Stomach (tissue), 9 donors: ENCODE data around the gene KCNK7. TPM values are rescaled to one million over a fixed set of nuclear protein-coding genes. Genes with fewer than 3 reads are reported as not detected.

Experiments used
- DNase-seq, 2 donors: peaks; one replicate each; pipeline versions ENCODE4 v3.0.0 to v3.0.0-alpha.2; 2013 to 2019
- H3K27ac ChIP-seq, 5 donors: fragments of 200-600 bp in 4 of 5; sonication (generic) in 4 of 5; one replicate each; pipeline ENCODE4 v1.5.1; 2013 to 2019; ENCODE audit warnings: mild to moderate bottlenecking in 1 of 5, moderate library complexity in 1 of 5
- H3K27me3 ChIP-seq, 3 donors: fragments of 200-600 bp; sonication (generic); one replicate each; pipeline ENCODE4 v1.5.1; 2017 to 2019; ENCODE audit warnings: mixed run types in 1 of 3
- H3K36me3 ChIP-seq, 4 donors: fragments of 200-600 bp; sonication (generic); 1 replicate in 3 of 4; 2 replicates in 1 of 4; pipeline ENCODE4 v1.5.1; 2016 to 2019
- H3K4me1 ChIP-seq, 4 donors: fragments of 200-600 bp; sonication (generic); one replicate each; pipeline ENCODE4 v1.5.1; 2016 to 2019
- H3K4me3 ChIP-seq, 4 donors: fragments of 200-600 bp; sonication (generic) in 3 of 4; one replicate each; pipeline ENCODE4 v1.5.1; 2016 to 2019; ENCODE audit warnings: mild to moderate bottlenecking in 1 of 4
- H3K9me3 ChIP-seq, 4 donors: fragments of 200-600 bp; sonication (generic); one replicate each; pipeline ENCODE4 v1.5.1; 2016 to 2019
- EP300 ChIP-seq: sonication (generic); formaldehyde crosslinking; IDR thresholded peaks from one replicate; pipeline ENCODE4 v1.6.1; 2017; ENCODE audit warnings: antibody characterized with exemption
- POLR2A ChIP-seq, 4 donors: fragments of 450-650 bp; IDR thresholded peaks; one replicate each; pipeline ENCODE4 v1.6.1; 2016; ENCODE audit warnings: antibody characterized with exemption in 4 of 4, control low read depth in 2 of 4, mild to moderate bottlenecking in 1 of 4, moderate library complexity in 1 of 4
- POLR2AphosphoS5 ChIP-seq, 3 donors: sonication (generic); formaldehyde crosslinking; IDR thresholded peaks; one replicate each; pipeline ENCODE4 v1.6.1; 2016; ENCODE audit warnings: antibody characterized with exemption in 3 of 3
- WGBS, 5 donors: extraction: QIAGEN DNeasy Blood & Tissue Kit in 3 of 5; methylation state at CpG; one replicate each; pipeline versions ENCODE4 v1.1.5 to v1.1.7; 2013 to 2018; 5-methylcytosine and 5-hydroxymethylcytosine counted together
- intact Hi-C: fragments of 100-400 bp; cut with DNase I; formaldehyde crosslinking; loops from one replicate; pipeline ENCODE4 v1.15.1; 2023; ENCODE audit warnings: low total_unique reads
- polyA plus RNA-seq, 3 donors: library from polyadenylated mRNA; stranded (reverse); fragments of 200-250 nt; gene quantifications; one replicate each; pipeline ENCODE4 v1.2.3, GENCODE V29; 2013
- total RNA-seq, 5 donors: library from RNA; depleted of rRNA; stranded (reverse); fragments of >200 nt; gene quantifications; one replicate each; pipeline versions ENCODE4 v1.1.0 to v1.2.3, GENCODE V29; 2014 to 2016
- TF ChIP-seq, protein P1 (sequence below), 7 experiments: fragments of 450-650 bp in 4 of 7; fragments of 200-600 bp in 3 of 7; sonication (generic) in 3 of 7; IDR thresholded peaks; one replicate each; pipeline ENCODE4 v1.5.1; 2016 to 2019; ENCODE audit warnings: antibody characterized with exemption in 7 of 7, control low read depth in 2 of 7, mild to moderate bottlenecking in 1 of 7
- donor health status: healthy with polysubstance abuse.
- donor health status: Bipolar disorder and iron deficiency.
- donor health status: healthy.

The KCNK7 gene
- total and polyA plus RNA-seq, 8 donors: 0.58 to 5.8 (median 3.0) TPM; not detected in 4

- DNase-seq: no peak
- Histone ChIP-seq H3K9me3 (no peaks in the 10 kb centered on the region), H3K4me3 (no peak overlapping the region), H3K27ac (peak overlapping the region in 4 of 5 donors; percentile 4 to 96 (median 57)), H3K27me3 (peaks cover 0 to 8% (median 0%) of the 10 kb centered on the region in 3 donors), H3K4me1 (peaks cover 35 to 80% (median 74%) of the 10 kb centered on the region in 4 donors), H3K36me3 (peaks cover 0 to 39% (median 24%) of the 10 kb centered on the region in 4 donors)
- TF ChIP-seq POLR2AphosphoS5 (IDR thresholded peaks at IDR 0.05) (no peak), EP300 (no peak), POLR2A (IDR thresholded peaks at IDR 0.05) (no peak)
- TF ChIP-seq, protein P1, sequence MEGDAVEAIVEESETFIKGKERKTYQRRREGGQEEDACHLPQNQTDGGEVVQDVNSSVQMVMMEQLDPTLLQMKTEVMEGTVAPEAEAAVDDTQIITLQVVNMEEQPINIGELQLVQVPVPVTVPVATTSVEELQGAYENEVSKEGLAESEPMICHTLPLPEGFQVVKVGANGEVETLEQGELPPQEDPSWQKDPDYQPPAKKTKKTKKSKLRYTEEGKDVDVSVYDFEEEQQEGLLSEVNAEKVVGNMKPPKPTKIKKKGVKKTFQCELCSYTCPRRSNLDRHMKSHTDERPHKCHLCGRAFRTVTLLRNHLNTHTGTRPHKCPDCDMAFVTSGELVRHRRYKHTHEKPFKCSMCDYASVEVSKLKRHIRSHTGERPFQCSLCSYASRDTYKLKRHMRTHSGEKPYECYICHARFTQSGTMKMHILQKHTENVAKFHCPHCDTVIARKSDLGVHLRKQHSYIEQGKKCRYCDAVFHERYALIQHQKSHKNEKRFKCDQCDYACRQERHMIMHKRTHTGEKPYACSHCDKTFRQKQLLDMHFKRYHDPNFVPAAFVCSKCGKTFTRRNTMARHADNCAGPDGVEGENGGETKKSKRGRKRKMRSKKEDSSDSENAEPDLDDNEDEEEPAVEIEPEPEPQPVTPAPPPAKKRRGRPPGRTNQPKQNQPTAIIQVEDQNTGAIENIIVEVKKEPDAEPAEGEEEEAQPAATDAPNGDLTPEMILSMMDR (IDR thresholded peaks at IDR 0.05): no peak
- intact Hi-C loops: no loop called here
- WGBS, 5 donors: 80 to 88% (median 85%) methylated on average over 13 to 27 of the region's 27 CpGs
Observed at GRCh38 chr11:65554057-65554818, 41.4 kb downstream of the KCNK7 start.

GRCh38 chr11:65553301-65554001 lies 42.1 kb downstream of the KCNK7 start:
- peak overlapping the region in 4 of 5 donors; percentile 4 to 96 (median 26) for H3K27ac ChIP-seq

GRCh38 chr11:65552388-65552951 lies 43.1 kb downstream of the KCNK7 start:
- intact Hi-C loops: no loop called here
- H3K36me3 ChIP-seq: peaks cover 0 to 57% (median 33%) of the 10 kb centered on the region in 4 donors
- no peaks in the 10 kb centered on the region for H3K27me3 ChIP-seq
- no peak for TF ChIP-seq EP300
- TF ChIP-seq, protein P1 (IDR thresholded peaks at IDR 0.05): no peak
- TF ChIP-seq POLR2A (IDR thresholded peaks at IDR 0.05): no peak
- TF ChIP-seq POLR2AphosphoS5 (IDR thresholded peaks at IDR 0.05): no peak
- H3K4me3 ChIP-seq: no peak overlapping the region
- 74 to 86% (median 81%) methylated on average over 8 to 9 of the region's 9 CpGs for WGBS, 5 donors
- peaks cover 26 to 74% (median 64%) of the 10 kb centered on the region in 4 donors for H3K4me1 ChIP-seq
- H3K9me3 ChIP-seq: no peaks in the 10 kb centered on the region
- H3K27ac ChIP-seq: peak overlapping the region in 1 of 5 donors; percentile 55
- DNase-seq: no peak

More at GRCh38 chr11:65553301-65554001, 42.1 kb downstream of the KCNK7 start:
- no peaks in the 10 kb centered on the region for H3K9me3 ChIP-seq
- peak in 1 of 2 donors; percentile 79 for DNase-seq
- H3K4me3 ChIP-seq: no peak overlapping the region
- peaks cover 0 to under 1% (median 0%) of the 10 kb centered on the region in 3 donors for H3K27me3 ChIP-seq
- 61 to 72% (median 68%) methylated on average over 25 to 37 of the region's 37 CpGs for WGBS, 5 donors
- H3K4me1 ChIP-seq: peaks cover 27 to 73% (median 66%) of the 10 kb centered on the region in 4 donors
- peaks cover 0 to 47% (median 28%) of the 10 kb centered on the region in 4 donors for H3K36me3 ChIP-seq
- TF ChIP-seq POLR2AphosphoS5 (IDR thresholded peaks at IDR 0.05): no peak
- TF ChIP-seq EP300: no peak
- TF ChIP-seq POLR2A (IDR thresholded peaks at IDR 0.05): no peak
- TF ChIP-seq, protein P1 (IDR thresholded peaks at IDR 0.05): no peak
- intact Hi-C loops: no loop called here
